ENCODE results near the gene GNAI2.
"Not testable (repeated sequence)": the region's sequence is repeated elsewhere in the genome, so short reads cannot be mapped to it uniquely, and the experiment has no call there.

Gene GNAI2

GRCh38 chr3:50279255-50280016 is 43.4 kb downstream of the GNAI2 start:
- DNase-seq, result no peak

GRCh38 chr3:50284121-50284520 is 48.1 kb downstream of the GNAI2 start:
- DNase-seq, result not testable (repeated sequence)

GRCh38 chr3:50286322-50287227 is 50.6 kb downstream of the GNAI2 start:
- no peak for DNase-seq

GRCh38 chr3:50287262-50287661 is 51.3 kb downstream of the GNAI2 start:
- no peak for DNase-seq

- DNase-seq, result no peak
Observed at GRCh38 chr3:50288387-50289007, 52.5 kb downstream of the GNAI2 start.

GRCh38 chr3:50289130-50289529 is 53.1 kb downstream of the GNAI2 start:
- no peak for DNase-seq

GRCh38 chr3:50290161-50290641 is 54.2 kb downstream of the GNAI2 start:
- DNase-seq, result no peak

- DNase-seq, result peak; percentile 89 to 95 (median 92)
Observed at GRCh38 chr3:50292159-50293078, 56.4 kb downstream of the GNAI2 start, which contains the start of gene IFRD2. TSS of gene IFRD2 (minus strand) at chr3:50292429. CDS start at chr3:50292274, 155 bp downstream.

- no peak for DNase-seq
Observed at GRCh38 chr3:50293079-50293801, 57.2 kb downstream of the GNAI2 start.

GRCh38 chr3:50294089-50294488 is 58.1 kb downstream of the GNAI2 start:
- no peak for DNase-seq

- no peak for DNase-seq
Observed at GRCh38 chr3:50294492-50295403, 58.7 kb downstream of the GNAI2 start.

GRCh38 chr3:50295553-50296431 is 59.8 kb downstream of the GNAI2 start:
- DNase-seq, result no peak

- no peak for DNase-seq
Observed at GRCh38 chr3:50296721-50297383, 60.8 kb downstream of the GNAI2 start.

GRCh38 chr3:50297384-50297775 is 61.4 kb downstream of the GNAI2 start:
- no peak for DNase-seq

GRCh38 chr3:50297896-50298725 is 62.1 kb downstream of the GNAI2 start:
- DNase-seq, result no peak

GRCh38 chr3:50298836-50299637 is 63.0 kb downstream of the GNAI2 start, which contains the start of the genes HYAL3 and NAA80:
TSS of gene HYAL3 (minus strand) at chr3:50299405. CDS start at chr3:50295602, 3,803 bp downstream.
TSS of gene NAA80 (minus strand) at chr3:50299405. CDS start at chr3:50297463, 1,942 bp downstream.
- peak; percentile 93 to 97 (median 93) for DNase-seq

- DNase-seq, result no peak
Observed at GRCh38 chr3:50299638-50299928, 63.6 kb downstream of the GNAI2 start.
